Measurements from ENCODE around the gene MYOCD.

- TF ChIP-seq, protein P1, sequence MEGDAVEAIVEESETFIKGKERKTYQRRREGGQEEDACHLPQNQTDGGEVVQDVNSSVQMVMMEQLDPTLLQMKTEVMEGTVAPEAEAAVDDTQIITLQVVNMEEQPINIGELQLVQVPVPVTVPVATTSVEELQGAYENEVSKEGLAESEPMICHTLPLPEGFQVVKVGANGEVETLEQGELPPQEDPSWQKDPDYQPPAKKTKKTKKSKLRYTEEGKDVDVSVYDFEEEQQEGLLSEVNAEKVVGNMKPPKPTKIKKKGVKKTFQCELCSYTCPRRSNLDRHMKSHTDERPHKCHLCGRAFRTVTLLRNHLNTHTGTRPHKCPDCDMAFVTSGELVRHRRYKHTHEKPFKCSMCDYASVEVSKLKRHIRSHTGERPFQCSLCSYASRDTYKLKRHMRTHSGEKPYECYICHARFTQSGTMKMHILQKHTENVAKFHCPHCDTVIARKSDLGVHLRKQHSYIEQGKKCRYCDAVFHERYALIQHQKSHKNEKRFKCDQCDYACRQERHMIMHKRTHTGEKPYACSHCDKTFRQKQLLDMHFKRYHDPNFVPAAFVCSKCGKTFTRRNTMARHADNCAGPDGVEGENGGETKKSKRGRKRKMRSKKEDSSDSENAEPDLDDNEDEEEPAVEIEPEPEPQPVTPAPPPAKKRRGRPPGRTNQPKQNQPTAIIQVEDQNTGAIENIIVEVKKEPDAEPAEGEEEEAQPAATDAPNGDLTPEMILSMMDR (IDR thresholded peaks at IDR 0.05): no peak
- TF ChIP-seq POLR2A (IDR thresholded peaks at IDR 0.05): no peak
These were observed 65.3 kb downstream of the MYOCD start for GRCh38 chr17:12730931-12731521.

Data from sigmoid colon (tissue), 3 donors.